ENCODE data around the gene C1QL2.

C1QL2 gene

GRCh38 chr2:119112230-119112629, 46.3 kb downstream of the C1QL2 start:
- DNase-seq (ENCODE audit: extremely low spot score, insufficient read length, low read depth) (no peak), FAIRE-seq (no peak)

GRCh38 chr2:119111115-119111975, 47.2 kb downstream of the C1QL2 start:
- no peak for DNase-seq (ENCODE audit: extremely low spot score, insufficient read length, low read depth)
- FAIRE-seq = no peak

- FAIRE-seq (no peak), DNase-seq (ENCODE audit: extremely low spot score, insufficient read length, low read depth) (no peak)
Observed at GRCh38 chr2:119109866-119110265, 48.7 kb downstream of the C1QL2 start.

- FAIRE-seq = no peak
- DNase-seq (ENCODE audit: extremely low spot score, insufficient read length, low read depth) = no peak
Observed at GRCh38 chr2:119108186-119108585, 50.4 kb downstream of the C1QL2 start.

DNA sequence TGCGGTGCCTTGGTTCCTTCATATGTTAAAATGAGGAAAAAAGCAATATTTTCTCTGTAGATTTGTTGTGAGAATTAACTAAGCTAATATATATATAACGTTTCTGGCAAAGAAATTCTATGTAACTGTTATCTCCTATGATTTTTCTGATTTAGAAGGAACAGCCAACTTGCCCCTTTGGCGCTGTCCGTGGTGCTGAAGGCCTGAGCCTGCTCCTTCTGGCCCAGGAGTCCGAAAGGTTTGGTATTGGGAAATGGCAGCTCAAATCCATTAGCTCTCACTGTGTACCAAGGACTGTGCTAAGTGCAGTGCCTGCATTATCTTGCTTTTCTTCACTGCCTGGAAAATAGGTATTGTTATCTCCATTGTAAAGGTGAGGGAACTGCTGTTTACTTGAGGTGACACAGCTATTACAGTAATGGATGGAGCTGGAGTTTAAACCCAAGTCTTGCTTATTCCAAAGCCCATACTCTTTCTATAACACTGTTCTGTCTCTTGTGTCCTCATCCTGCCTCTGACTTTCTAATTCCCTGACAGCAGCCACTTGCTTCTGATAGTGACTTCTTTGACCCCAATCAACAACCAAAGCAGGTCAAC, 52.2 kb downstream of the C1QL2 start:
- no peak for DNase-seq (ENCODE audit: extremely low spot score, insufficient read length, low read depth)

More for the DNA sequence above, 52.2 kb downstream of the C1QL2 start:
- FAIRE-seq = no peak
